Right hindlimb (tissue), 1 donor: ENCODE data around the gene DNMT3B.
"Not testable (repeated sequence)": the region's sequence is repeated elsewhere in the genome, so short reads cannot be mapped to it uniquely, and the experiment has no call there.

Source experiments
- DNase-seq: peaks from one replicate; pipeline ENCODE4 v3.0.0-alpha.2; 2018

The DNMT3B gene

DNA sequence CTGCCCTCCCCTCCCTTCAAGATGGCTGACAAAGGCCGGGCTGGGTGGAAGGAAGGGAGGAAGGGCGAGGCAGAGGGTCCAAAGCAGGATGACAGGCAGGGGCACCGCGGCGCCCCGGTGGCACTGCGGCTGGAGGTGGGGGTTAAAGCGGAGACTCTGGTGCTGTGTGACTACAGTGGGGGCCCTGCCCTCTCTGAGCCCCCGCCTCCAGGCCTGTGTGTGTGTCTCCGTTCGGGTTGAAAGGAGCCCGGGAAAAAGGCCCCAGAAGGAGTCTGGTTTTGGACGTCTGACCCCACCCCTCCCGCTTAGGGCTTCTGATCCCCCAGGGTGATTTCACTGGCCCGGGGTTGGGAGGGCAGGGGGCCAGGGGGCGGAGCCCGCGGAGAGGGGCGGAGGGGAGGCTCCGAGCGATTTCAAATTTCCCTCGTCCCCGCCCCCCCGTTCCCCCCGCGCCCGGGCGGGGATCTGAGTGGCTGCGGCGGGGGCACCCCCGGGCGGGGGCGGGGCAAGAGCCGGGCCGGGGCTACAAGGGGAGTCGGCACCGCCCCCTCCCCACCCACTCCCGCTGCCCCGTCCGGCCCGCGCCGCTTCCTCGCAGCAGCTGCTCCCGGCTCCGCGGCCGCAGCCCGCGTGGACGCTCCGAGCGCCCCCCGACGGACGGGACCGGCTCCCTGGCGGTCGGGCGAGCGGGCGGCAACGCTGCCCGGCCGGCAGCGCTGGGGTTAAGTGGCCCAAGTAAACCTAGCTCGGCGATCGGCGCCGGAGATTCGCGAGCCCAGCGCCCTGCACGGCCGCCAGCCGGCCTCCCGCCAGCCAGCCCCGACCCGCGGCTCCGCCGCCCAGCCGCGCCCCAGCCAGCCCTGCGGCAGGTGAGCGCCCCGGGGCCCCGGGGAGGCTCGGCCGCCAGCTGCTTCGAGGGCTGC lies at the start of gene DNMT3B:
Gene DNMT3B, plus strand, starts transcription at position 555 of the 923 bp plus-strand sequence. CDS start 17,939 bp downstream, outside the sequence.
- peak; percentile 92 for DNase-seq

- no peak for DNase-seq
Observed at GRCh38 chr20:32718749-32719348, 43.3 kb upstream of the DNMT3B start.

- peak; percentile 47 for DNase-seq
Observed at GRCh38 chr20:32727683-32728082, 34.5 kb upstream of the DNMT3B start.

GRCh38 chr20:32728435-32728834 lies 33.8 kb upstream of the DNMT3B start:
- DNase-seq: not testable (repeated sequence)

GRCh38 chr20:32729334-32729733 lies 32.9 kb upstream of the DNMT3B start:
- not testable (repeated sequence) for DNase-seq

GRCh38 chr20:32731882-32732266 lies 30.3 kb upstream of the DNMT3B start:
- DNase-seq: no peak

GRCh38 chr20:32737371-32738223 lies 24.6 kb upstream of the DNMT3B start:
- no peak for DNase-seq

DNA sequence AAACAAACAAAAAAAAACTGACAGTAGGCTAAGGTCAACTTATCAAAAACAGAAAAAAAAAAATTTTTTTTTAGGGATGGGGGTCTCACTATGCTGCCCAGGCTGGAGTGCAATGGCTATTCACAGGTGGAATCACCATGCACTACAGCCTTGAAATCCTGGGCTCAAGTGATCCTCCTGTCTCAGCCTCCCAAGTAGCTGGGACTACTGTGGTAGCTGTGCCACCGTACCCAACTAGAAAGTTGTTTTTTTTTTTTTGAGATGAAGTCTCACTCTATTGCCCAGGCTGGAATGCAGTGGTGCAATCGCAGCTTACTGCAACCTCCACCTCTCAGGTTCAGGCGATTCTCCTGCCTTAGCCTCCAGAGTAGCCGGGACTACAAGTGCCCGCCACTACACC lies 21.0 kb upstream of the DNMT3B start:
- no peak for DNase-seq

GRCh38 chr20:32742322-32743236 lies 19.6 kb upstream of the DNMT3B start:
- DNase-seq: no peak

DNA sequence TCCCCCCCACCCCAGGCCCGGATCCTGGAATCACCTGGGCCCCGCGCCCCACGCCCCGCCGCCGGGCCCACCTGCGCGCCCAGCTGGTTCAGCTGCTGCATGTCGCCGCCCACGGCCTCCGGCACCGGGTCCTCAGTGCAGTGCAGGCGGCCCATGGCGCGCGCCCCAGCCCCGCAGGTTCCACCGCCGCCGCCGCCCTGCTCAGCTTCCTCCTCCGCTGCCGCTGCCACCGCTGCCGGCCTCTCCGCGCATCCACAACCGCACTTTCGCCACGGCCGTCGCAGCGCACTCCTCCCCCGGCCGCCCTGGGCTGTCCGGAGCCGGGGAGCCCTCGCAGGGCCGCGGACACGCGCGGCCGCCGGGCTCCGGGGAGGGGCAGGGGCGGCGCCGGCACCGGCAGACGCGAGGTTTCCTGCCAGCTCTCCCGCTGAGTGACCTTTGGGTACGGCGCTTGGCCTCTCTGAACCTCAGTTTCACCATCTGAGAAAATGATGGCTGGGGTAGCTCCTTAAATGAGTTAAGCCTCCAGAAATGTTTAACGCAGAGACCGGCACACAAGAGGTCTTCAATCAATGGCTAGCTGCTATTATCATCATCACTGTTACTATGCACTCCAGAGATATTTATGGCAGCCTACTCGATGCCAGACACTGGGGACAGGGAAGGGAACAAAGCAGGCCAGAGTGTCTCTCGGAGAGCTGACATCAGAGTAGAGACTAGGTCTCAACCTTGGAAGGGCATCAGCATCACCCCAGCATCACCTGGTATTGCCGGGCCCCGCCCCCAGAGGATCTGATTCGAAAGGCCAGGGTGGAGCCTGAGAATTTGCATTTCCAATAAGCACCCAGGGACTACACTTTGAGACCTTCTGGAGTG lies 18.7 kb upstream of the DNMT3B start, which contains the start of gene COMMD7:
Gene COMMD7, minus strand, starts transcription at position 231 of the 876 bp plus-strand sequence. Its CDS starts 76 bp downstream, at position 155.
- DNase-seq: peak; percentile 76

GRCh38 chr20:32749914-32750637 lies 12.1 kb upstream of the DNMT3B start:
- no peak for DNase-seq

DNA sequence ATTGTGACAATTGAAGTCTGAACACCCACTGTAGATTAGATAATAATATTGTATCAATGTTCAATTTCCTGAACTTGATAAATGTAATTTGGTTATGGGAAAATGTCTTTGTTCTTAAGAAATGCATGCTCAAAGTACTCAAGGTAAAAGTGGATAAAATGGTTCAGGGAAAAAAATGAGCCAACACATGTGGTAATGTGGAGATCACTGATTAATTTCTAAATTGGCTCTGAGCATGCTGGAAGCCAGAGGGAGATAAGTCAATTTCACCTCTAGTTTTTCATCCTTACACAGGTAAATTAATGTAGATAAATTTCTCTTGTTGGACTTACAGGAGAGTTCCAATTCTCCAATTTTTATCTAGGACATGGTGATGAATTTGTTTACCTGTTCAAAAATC lies 10.9 kb upstream of the DNMT3B start:
- no peak for DNase-seq

DNA sequence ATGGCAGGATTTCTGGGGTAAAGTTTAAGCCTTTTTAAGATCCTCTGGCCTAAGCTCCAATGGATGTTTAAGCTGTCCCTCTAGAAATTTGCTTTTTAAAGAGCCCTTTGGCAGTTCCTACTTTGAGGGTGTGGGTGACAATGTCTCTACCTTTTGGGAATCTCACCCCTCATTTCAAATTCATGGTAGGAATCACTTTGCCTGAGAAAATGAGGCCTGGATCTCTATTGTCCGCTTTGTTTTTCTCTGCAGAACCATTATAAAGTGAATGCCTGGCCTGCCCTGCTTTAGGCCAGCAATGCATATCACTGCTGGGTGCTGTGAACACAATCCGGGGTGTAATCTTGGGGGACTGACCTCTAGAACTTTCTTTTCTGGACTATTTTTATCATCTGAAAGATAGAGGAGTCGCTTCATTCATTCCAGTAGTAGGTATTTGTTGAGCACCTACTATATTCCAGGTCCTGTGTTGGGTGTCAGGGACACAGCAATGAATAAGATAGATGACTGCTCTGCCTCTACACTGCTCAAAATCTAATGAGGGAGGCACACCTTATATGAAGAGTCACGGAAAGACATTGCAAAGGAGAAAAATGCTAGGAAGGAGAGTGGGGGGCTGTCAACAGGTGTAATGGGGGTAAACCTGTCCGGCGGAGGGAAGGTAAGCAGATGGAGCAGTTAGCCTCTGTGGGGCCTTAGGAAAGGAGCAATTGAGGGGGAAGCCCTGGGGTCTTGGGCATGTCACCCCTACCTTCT lies 10.3 kb upstream of the DNMT3B start:
- DNase-seq: no peak

- DNase-seq: no peak
Observed at GRCh38 chr20:32752458-32753250, 9.5 kb upstream of the DNMT3B start.

DNA sequence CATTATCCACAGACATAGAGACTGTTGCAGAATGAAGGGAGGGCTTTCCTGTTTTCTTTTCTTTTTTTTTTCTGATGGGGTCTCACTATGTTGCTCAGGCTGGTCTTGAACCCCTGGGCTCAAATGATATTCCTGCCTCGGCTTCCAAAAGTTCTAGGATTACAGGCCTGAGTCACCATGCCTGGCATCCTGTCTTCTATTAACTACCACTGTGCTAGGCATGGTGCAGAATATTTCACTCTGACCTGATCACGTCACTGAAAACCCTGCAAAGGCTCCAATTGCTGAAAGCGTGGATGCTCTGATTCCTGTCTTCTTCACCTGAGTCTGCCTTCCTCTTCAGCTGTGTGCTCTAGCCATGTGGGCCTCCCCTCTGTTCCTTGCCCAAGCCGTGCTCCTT lies 8.5 kb upstream of the DNMT3B start:
- DNase-seq: no peak

- no peak for DNase-seq
Observed at GRCh38 chr20:32756156-32756555, 6.0 kb upstream of the DNMT3B start.

- no peak for DNase-seq
Observed at GRCh38 chr20:32761417-32761830, 761 bp upstream of the DNMT3B start.

DNA sequence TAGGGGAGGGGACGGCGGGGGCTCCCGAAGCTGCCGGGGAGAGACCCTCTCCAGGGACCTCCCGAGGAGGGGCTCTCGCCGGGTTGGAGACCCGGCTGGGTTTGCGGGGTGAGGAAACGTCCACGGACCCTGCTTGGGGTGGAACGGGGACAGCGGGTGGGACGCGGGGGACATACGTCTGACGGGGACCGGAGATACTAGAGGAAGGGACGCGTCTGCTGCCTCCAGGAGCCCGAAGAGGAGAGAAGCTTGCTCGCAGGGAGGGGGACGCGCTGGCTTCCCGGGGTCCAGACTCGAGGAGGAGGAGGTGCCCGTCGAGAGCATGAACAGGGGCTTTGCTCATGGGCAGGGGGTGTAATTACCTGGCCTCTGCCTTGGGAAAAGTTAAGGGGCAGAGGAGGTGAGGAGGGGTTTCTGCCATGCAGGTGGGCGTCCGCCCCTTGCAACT lies 593 bp downstream of the DNMT3B start:
- DNase-seq: peak; percentile 42
